ENCODE data around the gene MLXIPL.
"Not testable (repeated sequence)": the region's sequence is repeated elsewhere in the genome, so short reads cannot be mapped to it uniquely, and the experiment has no call there.

Gene MLXIPL

DNA sequence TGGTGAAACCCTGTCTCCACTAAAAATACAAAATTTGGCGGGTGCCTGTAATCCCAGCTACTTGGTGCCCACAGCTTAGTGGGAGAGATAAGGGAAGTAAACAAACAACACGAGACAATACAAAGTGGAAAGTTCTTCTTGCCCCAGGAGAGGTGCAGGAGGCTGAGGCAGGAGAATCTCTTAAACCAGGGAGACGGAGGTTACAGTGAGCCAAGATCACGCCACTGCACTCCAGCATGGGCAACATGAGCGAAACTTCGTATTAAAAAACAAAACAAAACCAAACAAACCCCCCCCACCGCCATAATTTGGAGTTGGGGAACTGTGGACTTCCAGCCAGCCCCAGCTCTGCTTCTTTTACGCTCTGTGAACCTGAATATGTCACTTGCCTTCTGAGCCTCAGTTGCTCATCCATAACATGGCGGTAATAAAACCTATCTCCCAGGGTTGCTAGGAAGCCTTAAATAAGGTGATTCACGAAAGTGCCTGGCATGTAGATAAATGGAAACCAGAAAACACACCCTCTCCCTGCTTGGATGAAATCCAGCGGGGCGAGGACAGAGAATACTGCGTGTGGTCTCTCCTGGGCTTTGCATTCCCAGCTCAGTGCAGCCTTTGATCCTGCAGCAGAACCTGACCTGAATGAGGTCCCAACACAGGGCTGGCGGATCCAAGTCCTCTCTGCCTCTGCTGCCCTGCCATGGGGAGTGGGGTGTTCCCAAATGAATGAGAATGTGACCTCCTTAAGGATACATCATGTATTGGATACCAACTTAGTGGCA, 10.2 kb downstream of the MLXIPL start:
- DNase-seq (ENCODE audit: low read depth, low spot score), result peak; percentile 39

GRCh38 chr7:73612598-73613269, 11.6 kb downstream of the MLXIPL start:
- peak; percentile 72 for DNase-seq (ENCODE audit: low read depth, low spot score)

DNA sequence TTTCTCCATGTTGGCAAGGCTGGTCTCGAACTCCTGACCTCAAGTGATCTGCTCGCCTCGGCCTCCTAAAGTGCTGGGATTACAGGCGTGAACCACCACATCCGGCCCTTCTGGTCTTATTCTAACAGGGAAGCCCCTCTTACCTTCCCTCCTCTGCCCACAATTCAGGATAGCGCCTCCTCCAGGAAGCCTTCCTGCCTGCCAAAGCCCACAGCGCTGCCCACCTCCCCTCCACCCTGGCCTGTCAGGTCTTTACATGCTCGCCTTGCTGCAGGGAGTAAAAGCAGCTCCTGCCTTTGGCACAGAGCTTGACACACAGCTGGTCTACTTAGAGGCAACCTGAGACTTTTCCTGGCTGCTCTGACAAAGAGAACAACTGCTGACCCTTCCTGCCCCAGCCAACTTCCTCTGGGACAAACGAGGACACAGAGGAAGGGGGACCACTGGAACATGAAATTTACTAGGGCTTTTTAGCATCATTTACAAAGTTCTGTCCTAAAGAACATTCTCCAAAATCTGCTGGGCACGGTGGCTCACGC, 13.2 kb downstream of the MLXIPL start:
- peak; percentile 27 for DNase-seq (ENCODE audit: low read depth, low spot score)

DNA sequence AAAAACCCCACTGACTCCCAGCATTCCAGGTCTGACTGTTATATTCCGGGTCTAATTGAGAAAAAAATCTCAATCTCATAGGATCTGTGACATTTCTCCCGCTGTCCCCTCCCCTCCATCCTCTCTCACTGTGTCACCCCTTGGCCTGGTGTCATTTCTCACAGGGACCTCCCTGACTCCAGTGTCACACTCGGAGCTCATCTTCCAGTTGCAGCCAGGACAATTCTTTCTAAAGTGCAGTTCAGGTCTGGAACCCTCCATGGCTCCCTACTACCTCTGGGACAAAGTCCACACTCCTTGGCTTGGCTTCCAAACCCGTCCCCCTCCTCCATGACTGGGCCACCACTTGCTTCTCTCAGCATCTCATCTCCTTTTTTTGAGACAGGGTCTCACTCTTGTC, 14.2 kb downstream of the MLXIPL start:
- DNase-seq (ENCODE audit: low read depth, low spot score), result no peak

GRCh38 chr7:73607692-73607983, 16.7 kb downstream of the MLXIPL start:
- not testable (repeated sequence) for DNase-seq (ENCODE audit: low read depth, low spot score)

GRCh38 chr7:73606801-73607691, 17.3 kb downstream of the MLXIPL start:
- DNase-seq (ENCODE audit: low read depth, low spot score), result peak; percentile 74

DNA sequence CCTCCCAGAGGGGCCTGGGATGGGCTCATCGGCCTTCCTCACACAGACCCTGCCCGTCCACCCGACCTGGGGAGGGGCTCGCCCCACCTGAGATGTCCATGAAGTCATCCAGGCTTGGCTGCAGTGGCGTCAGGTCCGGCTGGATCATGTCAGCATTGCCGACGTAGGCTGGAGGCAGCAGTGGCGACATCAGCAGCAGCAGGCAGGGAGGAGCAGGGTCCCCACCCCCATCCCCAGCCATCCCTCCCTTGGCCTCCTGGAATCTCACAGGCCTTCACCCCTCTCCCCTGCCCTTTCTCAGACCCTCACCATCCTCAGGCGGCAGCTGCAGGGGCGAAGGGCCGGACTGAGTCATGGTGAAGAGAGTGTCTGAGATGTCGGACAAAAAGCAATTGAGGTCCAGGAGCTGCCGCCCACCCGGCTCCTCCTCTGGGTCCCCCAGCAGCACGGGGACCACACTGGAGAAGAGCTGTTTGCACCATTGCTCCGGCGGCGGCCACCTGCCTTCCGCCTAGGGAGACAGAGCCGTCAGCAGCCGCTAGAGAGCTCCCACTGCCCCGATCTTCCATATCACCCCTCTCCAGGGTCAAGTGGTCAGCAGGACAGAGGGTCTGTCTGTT, 18.6 kb downstream of the MLXIPL start:
- DNase-seq (ENCODE audit: low read depth, low spot score), result no peak

GRCh38 chr7:73602721-73603651, 21.3 kb downstream of the MLXIPL start:
- no peak for DNase-seq (ENCODE audit: low read depth, low spot score)

GRCh38 chr7:73599916-73600315, 24.4 kb downstream of the MLXIPL start:
- DNase-seq (ENCODE audit: low read depth, low spot score), result no peak

DNA sequence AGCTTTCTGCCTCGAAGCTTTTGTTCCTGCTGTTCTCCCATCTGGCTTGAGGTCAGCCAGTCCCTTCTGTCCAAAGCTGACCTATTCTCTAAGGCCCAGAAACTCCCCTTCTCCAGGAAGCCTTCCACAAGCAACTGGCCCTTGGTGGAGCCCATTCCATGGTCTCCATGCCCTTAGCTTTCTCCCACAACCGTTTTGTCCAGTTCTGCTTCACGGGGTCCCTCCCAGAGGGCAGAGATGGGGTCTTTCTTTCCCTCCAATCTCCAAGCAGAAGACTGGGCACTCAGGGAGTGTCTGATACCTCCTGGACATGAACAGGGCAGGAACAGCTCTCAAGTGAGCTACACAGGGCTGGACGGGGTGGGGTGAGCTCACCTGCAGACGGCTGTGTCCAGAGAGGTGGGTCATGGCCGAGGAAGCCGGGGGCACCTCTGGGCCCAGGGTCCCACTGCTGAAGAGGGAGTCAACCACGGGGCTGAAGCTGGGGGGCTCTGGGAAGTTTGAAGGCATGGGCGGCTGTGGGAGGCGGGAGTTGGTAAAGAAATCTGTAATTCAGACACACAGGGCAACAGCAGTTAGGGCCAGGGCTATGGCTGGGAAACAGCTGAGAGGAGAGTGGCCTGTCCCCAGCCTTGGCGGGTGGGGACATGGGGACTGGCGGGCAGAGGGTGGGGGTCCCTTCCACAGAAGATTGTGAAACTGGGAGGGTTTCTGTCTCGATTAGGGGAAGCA, 25.0 kb downstream of the MLXIPL start:
- DNase-seq (ENCODE audit: low read depth, low spot score), result no peak

GRCh38 chr7:73597978-73598782, 26.1 kb downstream of the MLXIPL start:
- DNase-seq (ENCODE audit: low read depth, low spot score), result no peak

GRCh38 chr7:73596191-73597065, 27.9 kb downstream of the MLXIPL start:
- no peak for DNase-seq (ENCODE audit: low read depth, low spot score)

DNA sequence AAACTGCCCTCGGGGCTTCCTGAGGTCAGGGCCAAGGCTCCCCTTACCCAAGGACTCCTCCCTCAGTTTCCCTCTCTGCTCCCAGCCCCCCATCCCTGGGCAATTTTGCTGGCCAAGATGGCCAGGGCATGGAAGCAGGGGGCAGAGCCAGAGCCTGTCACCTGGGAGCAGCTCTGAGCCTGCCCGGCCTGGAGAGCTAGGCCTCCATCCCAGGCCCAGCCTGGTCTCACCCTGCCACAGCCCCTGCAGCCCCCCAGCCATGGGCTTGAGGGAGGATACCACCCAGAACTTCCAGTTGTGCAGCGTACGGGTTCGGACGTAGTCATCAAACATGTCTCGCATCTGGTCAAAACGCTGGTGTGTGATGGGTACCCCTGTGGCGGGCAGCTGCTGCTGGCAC, 29.0 kb downstream of the MLXIPL start:
- no peak for DNase-seq (ENCODE audit: low read depth, low spot score)

GRCh38 chr7:73593207-73594045, 30.9 kb downstream of the MLXIPL start:
- no peak for DNase-seq (ENCODE audit: low read depth, low spot score)

- no peak for DNase-seq (ENCODE audit: low read depth, low spot score)
Measured at GRCh38 chr7:73586911-73587310, 37.4 kb downstream of the MLXIPL start.

DNA sequence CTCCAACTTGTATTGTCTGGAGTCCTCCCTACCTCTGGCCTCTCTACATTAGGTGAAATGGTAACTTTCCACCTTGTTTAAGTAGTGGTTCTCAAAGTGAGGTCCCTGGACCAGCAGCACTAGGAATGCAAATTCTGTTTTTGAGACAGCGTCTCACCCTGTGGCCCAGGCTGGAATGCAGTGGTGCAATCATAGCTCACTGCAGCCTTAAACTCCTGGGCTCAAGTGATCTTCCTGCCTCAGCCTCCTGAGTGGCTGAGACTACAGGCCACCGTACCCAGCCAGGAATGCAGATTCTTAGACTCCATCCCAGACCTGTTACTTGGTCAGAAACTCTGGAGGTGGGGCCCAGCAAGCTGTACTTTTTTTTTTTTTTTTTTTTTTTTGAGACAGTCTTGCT, 39.1 kb downstream of the MLXIPL start:
- no peak for DNase-seq (ENCODE audit: low read depth, low spot score)

- no peak for DNase-seq (ENCODE audit: low read depth, low spot score)
Measured at GRCh38 chr7:73582664-73583202, 41.6 kb downstream of the MLXIPL start.

Data from ELF-1 (cell line).